ENCODE data around the gene FAM210A. TPM values are rescaled to one million over a fixed set of nuclear protein-coding genes. Genes with fewer than 3 reads are reported as not detected.

FAM210A gene
- polyA plus RNA-seq, 1 of the 3 experiments (the other 2 are of a cell fraction) = 10.6 TPM

- Histone ChIP-seq H3K9ac (no peak overlapping the region), H3K36me3 (replicated peaks in 1 of 2; ENCODE audit: control insufficient read depth in 1 of 2, insufficient read depth in 2 of 2, low read length in 1 of 2) (peaks cover 3 to 6% of the 10 kb centered on the region in 2 experiments), H3K4me1 (ENCODE audit: control insufficient read depth in 1 of 2, insufficient read depth in 2 of 2, low read depth in 1 of 2, low read length in 1 of 2) (peaks cover 0 to 8% of the 10 kb centered on the region in 2 experiments; a peak in 1 of 4 replicates), H3K79me2 (ENCODE audit: insufficient read depth) (no peaks in the 10 kb centered on the region), H3K27ac (ENCODE audit: low read depth in 2 of 2, low read length in 1 of 2) (no peak overlapping the region), H3K4me2 (no peak overlapping the region), H3K9me2 (no peaks in the 10 kb centered on the region), H3K4me3 (ENCODE audit: low read depth in 2 of 2, low read length in 1 of 2) (no peak overlapping the region), H3F3A (replicated peaks; ENCODE audit: insufficient read depth) (no peaks in the 10 kb centered on the region), H3K9me3 (no peaks in the 10 kb centered on the region), H3K27me3 (ENCODE audit: insufficient read depth) (no peaks in the 10 kb centered on the region), H2AFZ (ENCODE audit: low read depth) (no peak overlapping the region), H4K20me1 (ENCODE audit: insufficient read depth) (no peaks in the 10 kb centered on the region)
- TF ChIP-seq GABPA (IDR thresholded peaks at IDR 0.05; ENCODE audit: low read depth) (no peak), CHD2 (IDR thresholded peaks at IDR 0.05; ENCODE audit: low read length, partially characterized antibody) (no peak), YY1 (IDR thresholded peaks at IDR 0.05; ENCODE audit: low read depth) (no peak), IRF3 (IDR thresholded peaks at IDR 0.05; ENCODE audit: low read depth, low read length) (no peak), CTCF (IDR thresholded peaks at IDR 0.05) (no peak), GATA2 (CRISPR knock-in tag; IDR thresholded peaks at IDR 0.05) (no peak), EZH2phosphoT487 (IDR thresholded peaks at IDR 0.05; ENCODE audit: borderline replicate concordance, low read depth) (no peak), FOXM1 (IDR thresholded peaks at IDR 0.05; ENCODE audit: low read depth) (no peak), RCOR1 (IDR thresholded peaks at IDR 0.05; ENCODE audit: low read length) (no peak), JUND (IDR thresholded peaks at IDR 0.05) (no peak), RAD21 (IDR thresholded peaks at IDR 0.05; ENCODE audit: low read length) (no peak)
- TF ChIP-seq, protein P1, sequence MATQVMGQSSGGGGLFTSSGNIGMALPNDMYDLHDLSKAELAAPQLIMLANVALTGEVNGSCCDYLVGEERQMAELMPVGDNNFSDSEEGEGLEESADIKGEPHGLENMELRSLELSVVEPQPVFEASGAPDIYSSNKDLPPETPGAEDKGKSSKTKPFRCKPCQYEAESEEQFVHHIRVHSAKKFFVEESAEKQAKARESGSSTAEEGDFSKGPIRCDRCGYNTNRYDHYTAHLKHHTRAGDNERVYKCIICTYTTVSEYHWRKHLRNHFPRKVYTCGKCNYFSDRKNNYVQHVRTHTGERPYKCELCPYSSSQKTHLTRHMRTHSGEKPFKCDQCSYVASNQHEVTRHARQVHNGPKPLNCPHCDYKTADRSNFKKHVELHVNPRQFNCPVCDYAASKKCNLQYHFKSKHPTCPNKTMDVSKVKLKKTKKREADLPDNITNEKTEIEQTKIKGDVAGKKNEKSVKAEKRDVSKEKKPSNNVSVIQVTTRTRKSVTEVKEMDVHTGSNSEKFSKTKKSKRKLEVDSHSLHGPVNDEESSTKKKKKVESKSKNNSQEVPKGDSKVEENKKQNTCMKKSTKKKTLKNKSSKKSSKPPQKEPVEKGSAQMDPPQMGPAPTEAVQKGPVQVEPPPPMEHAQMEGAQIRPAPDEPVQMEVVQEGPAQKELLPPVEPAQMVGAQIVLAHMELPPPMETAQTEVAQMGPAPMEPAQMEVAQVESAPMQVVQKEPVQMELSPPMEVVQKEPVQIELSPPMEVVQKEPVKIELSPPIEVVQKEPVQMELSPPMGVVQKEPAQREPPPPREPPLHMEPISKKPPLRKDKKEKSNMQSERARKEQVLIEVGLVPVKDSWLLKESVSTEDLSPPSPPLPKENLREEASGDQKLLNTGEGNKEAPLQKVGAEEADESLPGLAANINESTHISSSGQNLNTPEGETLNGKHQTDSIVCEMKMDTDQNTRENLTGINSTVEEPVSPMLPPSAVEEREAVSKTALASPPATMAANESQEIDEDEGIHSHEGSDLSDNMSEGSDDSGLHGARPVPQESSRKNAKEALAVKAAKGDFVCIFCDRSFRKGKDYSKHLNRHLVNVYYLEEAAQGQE (IDR thresholded peaks at IDR 0.05; ENCODE audit: low read depth, low read length) = no peak
- TF ChIP-seq, protein P2, sequence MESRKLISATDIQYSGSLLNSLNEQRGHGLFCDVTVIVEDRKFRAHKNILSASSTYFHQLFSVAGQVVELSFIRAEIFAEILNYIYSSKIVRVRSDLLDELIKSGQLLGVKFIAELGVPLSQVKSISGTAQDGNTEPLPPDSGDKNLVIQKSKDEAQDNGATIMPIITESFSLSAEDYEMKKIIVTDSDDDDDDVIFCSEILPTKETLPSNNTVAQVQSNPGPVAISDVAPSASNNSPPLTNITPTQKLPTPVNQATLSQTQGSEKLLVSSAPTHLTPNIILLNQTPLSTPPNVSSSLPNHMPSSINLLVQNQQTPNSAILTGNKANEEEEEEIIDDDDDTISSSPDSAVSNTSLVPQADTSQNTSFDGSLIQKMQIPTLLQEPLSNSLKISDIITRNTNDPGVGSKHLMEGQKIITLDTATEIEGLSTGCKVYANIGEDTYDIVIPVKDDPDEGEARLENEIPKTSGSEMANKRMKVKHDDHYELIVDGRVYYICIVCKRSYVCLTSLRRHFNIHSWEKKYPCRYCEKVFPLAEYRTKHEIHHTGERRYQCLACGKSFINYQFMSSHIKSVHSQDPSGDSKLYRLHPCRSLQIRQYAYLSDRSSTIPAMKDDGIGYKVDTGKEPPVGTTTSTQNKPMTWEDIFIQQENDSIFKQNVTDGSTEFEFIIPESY (IDR thresholded peaks at IDR 0.05; ENCODE audit: borderline replicate concordance, low read depth) = no peak
- TF ChIP-seq, protein P3, sequence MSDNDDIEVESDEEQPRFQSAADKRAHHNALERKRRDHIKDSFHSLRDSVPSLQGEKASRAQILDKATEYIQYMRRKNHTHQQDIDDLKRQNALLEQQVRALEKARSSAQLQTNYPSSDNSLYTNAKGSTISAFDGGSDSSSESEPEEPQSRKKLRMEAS (IDR thresholded peaks at IDR 0.05; ENCODE audit: low read depth) = no peak
- ChIA-PET CTCF (interaction anchor here (1.0 to 1.1 kb wide), 3 partner anchors 22 to 442 kb away, joined by 3 read pairs; no protein-coding TSS in a partner anchor), POLR2A (no interaction called here)
- DNase-seq = no peak
- WGBS (ENCODE audit: low lambda C conversion rate) = 83% methylated on average over 8 of the region's 8 CpGs
Measured at GRCh38 chr18:13658436-13659204, 67.7 kb downstream of the FAM210A start.

Data from SK-N-SH (cell line).